A673 (cell line): ENCODE results near the gene EFHC2. TPM values are rescaled to one million over a fixed set of nuclear protein-coding genes. Genes with fewer than 3 reads are reported as not detected.

Source experiments
- BruUV-seq: library from RNA; stranded (reverse); fragments of 400-500 nt; replicated peaks from 2 replicates; lab custom pipeline; 2021; lab: Mats Ljungman, UMichigan
- CTCF ChIA-PET: fragments of 300-600 bp; sonication (Branson Sonifier 250); formaldehyde crosslinking; loops from one replicate; lab custom pipeline; 2022; ENCODE audit warnings: antibody characterized with exemption; lab: Charles Lee
- POLR2A ChIA-PET: fragments of 300-600 bp; sonication (Branson Sonifier 250); formaldehyde crosslinking; loops from one replicate; lab custom pipeline; 2022; ENCODE audit warnings: antibody characterized with exemption; ENCODE audit not compliant: low non-redundant PET; lab: Charles Lee
- DNase-seq: peaks from one replicate; pipeline ENCODE4 v3.0.0-alpha.2; 2015; ENCODE audit warnings: low spot score
- H3K27ac ChIP-seq: fragments of 200-600 bp; sonication (generic); 2 replicates; pipeline ENCODE4 v1.5.1; 2016; ENCODE audit warnings: mixed run types, low read depth, mild to moderate bottlenecking, mixed read lengths, antibody characterized with exemption, low read length; ENCODE audit not compliant: poor library complexity, severe bottlenecking
- H3K27me3 ChIP-seq: fragments of 200-600 bp; sonication (generic); replicated peaks from 2 replicates; pipeline ENCODE4 v1.6.1; 2017; ENCODE audit warnings: mixed run types, low read depth, mild to moderate bottlenecking, mixed read lengths, antibody characterized with exemption, low read length; ENCODE audit not compliant: insufficient read depth, poor library complexity
- H3K36me3 ChIP-seq: fragments of 200-600 bp; sonication (generic); 2 replicates; pipeline ENCODE4 v1.6.1; 2016; ENCODE audit warnings: mixed run types, mild to moderate bottlenecking, mixed read lengths, antibody characterized with exemption, low read length; ENCODE audit not compliant: insufficient read depth, poor library complexity, severe bottlenecking
- H3K4me1 ChIP-seq: fragments of 200-600 bp; sonication (generic); 2 replicates; pipeline ENCODE4 v1.6.1; 2017; ENCODE audit warnings: mixed run types, mild to moderate bottlenecking, mixed read lengths, antibody characterized with exemption, low read length; ENCODE audit not compliant: insufficient read depth, poor library complexity, severe bottlenecking
- H3K4me3 ChIP-seq: fragments of 200-600 bp; sonication (generic); 2 replicates; pipeline ENCODE4 v1.5.1; 2016; ENCODE audit warnings: low read depth, mixed run types, mild to moderate bottlenecking, mixed read lengths, low read length; ENCODE audit not compliant: poor library complexity, severe bottlenecking
- H3K9me3 ChIP-seq: fragments of 200-600 bp; sonication (generic); 2 replicates; pipeline ENCODE4 v1.6.1; 2016; ENCODE audit warnings: mixed run types, low read depth, mild to moderate bottlenecking, mixed read lengths, antibody characterized with exemption, low read length; ENCODE audit not compliant: poor library complexity, severe bottlenecking
- EZH2 ChIP-seq: fragments of 200-600 bp; sonication (generic); IDR thresholded peaks from 2 replicates; pipeline ENCODE4 v1.6.1; 2017; ENCODE audit warnings: borderline replicate concordance, low read depth, mild to moderate bottlenecking, mixed read lengths, antibody characterized with exemption, low read length; ENCODE audit not compliant: poor library complexity, severe bottlenecking
- intact Hi-C: fragments of 100-400 bp; cut with micrococcal nuclease; formaldehyde crosslinking; loops from one replicate; pipeline ENCODE4 v1.10.0; 2022; ENCODE audit not compliant: unreplicated experiment
- total RNA-seq: library from RNA; stranded (reverse); gene quantifications from 2 replicates; pipeline ENCODE4 v1.2.3, GENCODE V29; 2021
- TF ChIP-seq, protein P1 (sequence below): fragments of 300-800, 200-600 bp; sonication (generic); conservative IDR thresholded peaks from 2 replicates; pipeline ENCODE4 v1.5.1; 2017; ENCODE audit warnings: low read depth, mild to moderate bottlenecking, antibody characterized with exemption, low read length, moderate library complexity, mixed read lengths

The EFHC2 gene
- total RNA-seq, 1 experiment from 2014 or later, result 0.11 TPM

DNA sequence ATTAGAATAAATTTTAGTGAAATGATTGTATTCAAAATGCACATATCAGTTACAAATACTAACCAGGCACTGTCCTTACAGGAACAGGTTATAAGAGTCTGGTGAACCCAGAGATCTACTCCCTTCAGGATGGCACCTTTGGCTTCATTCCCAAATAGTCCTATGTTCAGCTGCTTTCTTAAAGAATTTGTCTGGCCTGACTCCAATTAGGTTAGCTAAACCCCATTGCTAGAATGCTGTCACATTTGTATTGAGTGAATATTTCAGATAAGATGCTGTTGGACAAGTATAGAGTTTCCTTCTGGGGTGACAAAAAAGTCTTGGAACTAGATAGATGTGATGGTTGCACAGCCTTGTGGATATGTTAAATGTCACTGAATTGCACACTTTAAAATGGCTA is 69.4 kb downstream of the EFHC2 start:
- no peaks in the 10 kb centered on the region for H3K27me3 ChIP-seq
- ChIA-PET POLR2A (no interaction called here), CTCF (no interaction called here)
- no peak overlapping the region for H3K27ac ChIP-seq
- H3K9me3 ChIP-seq, result no peaks in the 10 kb centered on the region
- H3K4me1 ChIP-seq, result no peaks in the 10 kb centered on the region
- TF ChIP-seq, protein P1, sequence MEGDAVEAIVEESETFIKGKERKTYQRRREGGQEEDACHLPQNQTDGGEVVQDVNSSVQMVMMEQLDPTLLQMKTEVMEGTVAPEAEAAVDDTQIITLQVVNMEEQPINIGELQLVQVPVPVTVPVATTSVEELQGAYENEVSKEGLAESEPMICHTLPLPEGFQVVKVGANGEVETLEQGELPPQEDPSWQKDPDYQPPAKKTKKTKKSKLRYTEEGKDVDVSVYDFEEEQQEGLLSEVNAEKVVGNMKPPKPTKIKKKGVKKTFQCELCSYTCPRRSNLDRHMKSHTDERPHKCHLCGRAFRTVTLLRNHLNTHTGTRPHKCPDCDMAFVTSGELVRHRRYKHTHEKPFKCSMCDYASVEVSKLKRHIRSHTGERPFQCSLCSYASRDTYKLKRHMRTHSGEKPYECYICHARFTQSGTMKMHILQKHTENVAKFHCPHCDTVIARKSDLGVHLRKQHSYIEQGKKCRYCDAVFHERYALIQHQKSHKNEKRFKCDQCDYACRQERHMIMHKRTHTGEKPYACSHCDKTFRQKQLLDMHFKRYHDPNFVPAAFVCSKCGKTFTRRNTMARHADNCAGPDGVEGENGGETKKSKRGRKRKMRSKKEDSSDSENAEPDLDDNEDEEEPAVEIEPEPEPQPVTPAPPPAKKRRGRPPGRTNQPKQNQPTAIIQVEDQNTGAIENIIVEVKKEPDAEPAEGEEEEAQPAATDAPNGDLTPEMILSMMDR, result no peak
- TF ChIP-seq EZH2, result no peak
- intact Hi-C loops, result loop anchor here (10.0 kb wide), 1 partner anchor 59 kb away; no protein-coding TSS in a partner anchor
- peak; percentile 30 for DNase-seq
- BruUV-seq, result no TSS peak
- no peaks in the 10 kb centered on the region for H3K36me3 ChIP-seq
- no peak overlapping the region for H3K4me3 ChIP-seq

DNA sequence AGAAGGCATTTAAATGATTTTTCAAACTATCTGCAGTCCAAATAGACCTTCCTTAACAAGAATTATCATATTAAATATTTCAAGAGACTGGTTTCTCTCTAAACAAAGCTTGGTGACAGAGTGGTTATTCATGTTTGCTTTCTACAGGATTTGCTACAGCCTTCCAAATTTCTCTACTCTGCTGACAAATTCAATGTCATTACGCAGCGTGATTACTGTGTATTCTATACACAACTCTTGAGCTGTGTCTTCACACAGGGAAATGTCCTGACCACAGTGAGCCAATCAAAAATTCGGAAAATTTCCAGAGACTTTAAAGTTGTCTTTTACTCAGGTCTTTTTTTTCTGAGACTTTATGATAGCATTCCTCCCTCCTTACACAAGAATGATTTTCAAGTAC is 75.6 kb downstream of the EFHC2 start:
- Histone ChIP-seq H3K27me3 (no peaks in the 10 kb centered on the region), H3K36me3 (no peaks in the 10 kb centered on the region), H3K4me1 (no peaks in the 10 kb centered on the region), H3K9me3 (no peaks in the 10 kb centered on the region), H3K4me3 (no peak overlapping the region), H3K27ac (no peak overlapping the region)
- no peak for DNase-seq
- BruUV-seq, result no TSS peak
- TF ChIP-seq EZH2, result no peak
- TF ChIP-seq, protein P1, result no peak
- POLR2A ChIA-PET, result no interaction called here
- CTCF ChIA-PET, result no interaction called here
- intact Hi-C loops, result no loop called here

DNA sequence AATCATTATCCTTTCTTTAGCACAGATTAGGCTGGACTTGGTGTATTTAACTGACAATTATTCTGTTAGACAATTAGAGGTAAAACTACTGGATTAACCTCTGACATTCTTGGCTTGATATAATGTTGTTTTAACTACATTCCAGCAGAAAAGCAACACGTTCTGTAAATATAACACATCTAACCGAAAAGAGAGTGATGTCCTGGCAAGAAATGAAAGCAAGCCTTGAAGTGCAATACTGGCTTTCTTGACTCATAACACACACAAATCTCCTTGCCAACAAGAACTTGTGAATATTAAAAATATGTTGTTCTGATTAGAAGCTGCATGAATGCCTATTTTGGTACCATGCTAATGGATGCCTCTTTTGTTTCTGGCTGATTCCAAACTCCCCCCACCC is 76.4 kb downstream of the EFHC2 start:
- intact Hi-C loops, result no loop called here
- ChIA-PET POLR2A (no interaction called here), CTCF (no interaction called here)
- no peak overlapping the region for H3K27ac ChIP-seq
- no TSS peak for BruUV-seq
- DNase-seq, result no peak
- no peaks in the 10 kb centered on the region for H3K36me3 ChIP-seq
- H3K27me3 ChIP-seq, result no peaks in the 10 kb centered on the region
- H3K9me3 ChIP-seq, result no peaks in the 10 kb centered on the region
- no peak overlapping the region for H3K4me3 ChIP-seq
- TF ChIP-seq, protein P1, result no peak
- no peak for TF ChIP-seq EZH2
- H3K4me1 ChIP-seq, result no peaks in the 10 kb centered on the region
